Measurements from ENCODE around the gene STAC2.

GRCh38 chr17:39166437-39167335 is 59.1 kb downstream of the STAC2 start:
- TF ChIP-seq CTCF (IDR thresholded peaks at IDR 0.05; ENCODE audit: low read depth, low read length) (no peak), POLR2A (IDR thresholded peaks at IDR 0.05; ENCODE audit: extremely low read depth, insufficient read length) (no peak), MAX (IDR thresholded peaks at IDR 0.05; ENCODE audit: low read depth, low read length) (0 out of 2 replicates have a peak, but pooled peaks have one; percentile 25)
